GM12878 (cell line): ENCODE data around the gene CAMTA1.

Experiments used
- ASH2L ChIP-seq: fragments of 300-600, 200-600 bp; sonication (generic); IDR thresholded peaks from 2 replicates; pipeline ENCODE4 v1.6.1; 2017; ENCODE audit warnings: low read depth, mild to moderate bottlenecking, borderline replicate concordance
- ATF3 ChIP-seq: IDR thresholded peaks from 2 replicates; pipeline ENCODE4 v1.6.1; 2011; ENCODE audit warnings: low read depth, mild to moderate bottlenecking, low read length, moderate library complexity, borderline replicate concordance; ENCODE audit errors: extremely low read depth
- POLR2AphosphoS2 ChIP-seq: IDR thresholded peaks from 2 replicates; pipeline ENCODE4 v1.6.1; 2011; ENCODE audit warnings: low read depth, mild to moderate bottlenecking, low read length, improper control_type of control experiment, moderate library complexity
- TAF1 ChIP-seq: IDR thresholded peaks from 2 replicates; pipeline ENCODE4 v1.6.1; 2011; ENCODE audit warnings: mild to moderate bottlenecking, low read depth, low read length, borderline replicate concordance

- TF ChIP-seq POLR2AphosphoS2 = no peak
- no peak for TF ChIP-seq ASH2L
- no peak for TF ChIP-seq TAF1
- TF ChIP-seq ATF3 = no peak
These were observed 46.1 kb upstream of the CAMTA1 start for GRCh38 chr1:6738987-6739676.
